HepG2 (cell line): ENCODE data around the gene TBC1D1. TPM values are rescaled to one million over a fixed set of nuclear protein-coding genes. Genes with fewer than 3 reads are reported as not detected.

Experiments used
- PITX1 ChIP-seq: sonication (generic); formaldehyde crosslinking; IDR thresholded peaks from 2 replicates; pipeline ENCODE4 v1.5.1; 2020; ENCODE audit warnings: mild to moderate bottlenecking, missing genetic modification reagents
- POLR2G ChIP-seq: fragments of 200-400 bp; formaldehyde crosslinking; IDR thresholded peaks from 2 replicates; pipeline ENCODE4 v1.6.1; 2018; ENCODE audit warnings: mild to moderate bottlenecking, low read depth, low read length, moderate library complexity
- polyA plus RNA-seq, 8 experiments: library from polyadenylated mRNA; depleted of rRNA in 3 of 8; stranded (reverse) in 7 of 8; unstranded in 1 of 8; fragments of >200 nt; fragmentation: Illumina TruSeq in 4 of 8; extraction: Trizol in 4 of 8; gene quantifications; 2 replicates each; pipeline versions ENCODE4 v1.2.1 to v1.2.3, GENCODE V29; 2011 to 2016; ENCODE audit warnings: low read depth in 4 of 8, missing spikeins in 1 of 8, mixed read lengths in 1 of 8; ENCODE audit not compliant: insufficient read depth in 1 of 8
- total RNA-seq, 5 experiments: library from RNA; depleted of rRNA; stranded (reverse); fragments of >200 nt; fragmentation: Illumina TruSeq; extraction: Trizol; gene quantifications; 2 replicates each; pipeline ENCODE4 v1.2.3, GENCODE V29; 2016; ENCODE audit warnings: low read depth in 1 of 5
- TF ChIP-seq, protein P1 (sequence below): sonication (generic); formaldehyde crosslinking; IDR thresholded peaks from 2 replicates; pipeline ENCODE4 v1.5.0; 2020; ENCODE audit warnings: mild to moderate bottlenecking, missing genetic modification reagents
- TF ChIP-seq, protein P2 (sequence below): sonication (generic); formaldehyde crosslinking; IDR thresholded peaks from 2 replicates; pipeline ENCODE4 v1.5.1; 2020; ENCODE audit warnings: missing genetic modification reagents, mild to moderate bottlenecking, borderline replicate concordance
- TF ChIP-seq, protein P3 (sequence below): sonication (generic); formaldehyde crosslinking; IDR thresholded peaks from 2 replicates; pipeline ENCODE4 v1.8.0; 2022; ENCODE audit warnings: missing genetic modification reagents, mild to moderate bottlenecking, moderate library complexity, borderline replicate concordance

TBC1D1 gene
- total and polyA plus RNA-seq, 2 of the 13 experiments (the other 11 are each of a cell fraction or from before 2014, with no cell fraction given): 37.3 to 62.8 TPM

DNA sequence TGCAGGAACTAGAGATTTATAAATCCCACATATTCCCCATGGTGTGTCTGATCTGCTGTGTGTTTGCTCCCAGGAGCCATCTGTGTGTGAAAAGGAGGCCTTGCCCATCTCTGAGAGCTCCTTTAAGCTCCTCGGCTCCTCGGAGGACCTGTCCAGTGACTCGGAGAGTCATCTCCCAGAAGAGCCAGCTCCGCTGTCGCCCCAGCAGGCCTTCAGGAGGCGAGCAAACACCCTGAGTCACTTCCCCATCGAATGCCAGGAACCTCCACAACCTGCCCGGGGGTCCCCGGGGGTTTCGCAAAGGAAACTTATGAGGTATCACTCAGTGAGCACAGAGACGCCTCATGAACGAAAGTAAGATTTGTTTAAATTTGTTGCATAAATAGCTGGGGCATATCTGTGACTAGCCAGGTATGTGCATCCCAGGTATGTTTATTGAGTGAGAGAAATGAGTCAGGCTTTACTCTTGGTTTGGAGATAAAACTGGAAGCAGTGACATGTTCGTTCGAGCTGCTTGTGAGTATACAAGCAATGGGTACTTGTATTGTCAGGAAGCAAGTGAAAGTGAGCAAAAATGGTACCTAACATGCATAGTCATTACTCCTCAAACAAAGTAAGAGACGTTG lies 158.8 kb downstream of the TBC1D1 start (continued):
- TF ChIP-seq POLR2G: no peak
- TF ChIP-seq, protein P1, sequence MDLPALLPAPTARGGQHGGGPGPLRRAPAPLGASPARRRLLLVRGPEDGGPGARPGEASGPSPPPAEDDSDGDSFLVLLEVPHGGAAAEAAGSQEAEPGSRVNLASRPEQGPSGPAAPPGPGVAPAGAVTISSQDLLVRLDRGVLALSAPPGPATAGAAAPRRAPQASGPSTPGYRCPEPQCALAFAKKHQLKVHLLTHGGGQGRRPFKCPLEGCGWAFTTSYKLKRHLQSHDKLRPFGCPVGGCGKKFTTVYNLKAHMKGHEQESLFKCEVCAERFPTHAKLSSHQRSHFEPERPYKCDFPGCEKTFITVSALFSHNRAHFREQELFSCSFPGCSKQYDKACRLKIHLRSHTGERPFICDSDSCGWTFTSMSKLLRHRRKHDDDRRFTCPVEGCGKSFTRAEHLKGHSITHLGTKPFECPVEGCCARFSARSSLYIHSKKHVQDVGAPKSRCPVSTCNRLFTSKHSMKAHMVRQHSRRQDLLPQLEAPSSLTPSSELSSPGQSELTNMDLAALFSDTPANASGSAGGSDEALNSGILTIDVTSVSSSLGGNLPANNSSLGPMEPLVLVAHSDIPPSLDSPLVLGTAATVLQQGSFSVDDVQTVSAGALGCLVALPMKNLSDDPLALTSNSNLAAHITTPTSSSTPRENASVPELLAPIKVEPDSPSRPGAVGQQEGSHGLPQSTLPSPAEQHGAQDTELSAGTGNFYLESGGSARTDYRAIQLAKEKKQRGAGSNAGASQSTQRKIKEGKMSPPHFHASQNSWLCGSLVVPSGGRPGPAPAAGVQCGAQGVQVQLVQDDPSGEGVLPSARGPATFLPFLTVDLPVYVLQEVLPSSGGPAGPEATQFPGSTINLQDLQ (CRISPR knock-in tag): no peak
- TF ChIP-seq, protein P2, sequence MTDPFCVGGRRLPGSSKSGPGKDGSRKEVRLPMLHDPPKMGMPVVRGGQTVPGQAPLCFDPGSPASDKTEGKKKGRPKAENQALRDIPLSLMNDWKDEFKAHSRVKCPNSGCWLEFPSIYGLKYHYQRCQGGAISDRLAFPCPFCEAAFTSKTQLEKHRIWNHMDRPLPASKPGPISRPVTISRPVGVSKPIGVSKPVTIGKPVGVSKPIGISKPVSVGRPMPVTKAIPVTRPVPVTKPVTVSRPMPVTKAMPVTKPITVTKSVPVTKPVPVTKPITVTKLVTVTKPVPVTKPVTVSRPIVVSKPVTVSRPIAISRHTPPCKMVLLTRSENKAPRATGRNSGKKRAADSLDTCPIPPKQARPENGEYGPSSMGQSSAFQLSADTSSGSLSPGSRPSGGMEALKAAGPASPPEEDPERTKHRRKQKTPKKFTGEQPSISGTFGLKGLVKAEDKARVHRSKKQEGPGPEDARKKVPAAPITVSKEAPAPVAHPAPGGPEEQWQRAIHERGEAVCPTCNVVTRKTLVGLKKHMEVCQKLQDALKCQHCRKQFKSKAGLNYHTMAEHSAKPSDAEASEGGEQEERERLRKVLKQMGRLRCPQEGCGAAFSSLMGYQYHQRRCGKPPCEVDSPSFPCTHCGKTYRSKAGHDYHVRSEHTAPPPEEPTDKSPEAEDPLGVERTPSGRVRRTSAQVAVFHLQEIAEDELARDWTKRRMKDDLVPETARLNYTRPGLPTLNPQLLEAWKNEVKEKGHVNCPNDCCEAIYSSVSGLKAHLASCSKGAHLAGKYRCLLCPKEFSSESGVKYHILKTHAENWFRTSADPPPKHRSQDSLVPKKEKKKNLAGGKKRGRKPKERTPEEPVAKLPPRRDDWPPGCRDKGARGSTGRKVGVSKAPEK (CRISPR knock-in tag): no peak
- TF ChIP-seq, protein P3, sequence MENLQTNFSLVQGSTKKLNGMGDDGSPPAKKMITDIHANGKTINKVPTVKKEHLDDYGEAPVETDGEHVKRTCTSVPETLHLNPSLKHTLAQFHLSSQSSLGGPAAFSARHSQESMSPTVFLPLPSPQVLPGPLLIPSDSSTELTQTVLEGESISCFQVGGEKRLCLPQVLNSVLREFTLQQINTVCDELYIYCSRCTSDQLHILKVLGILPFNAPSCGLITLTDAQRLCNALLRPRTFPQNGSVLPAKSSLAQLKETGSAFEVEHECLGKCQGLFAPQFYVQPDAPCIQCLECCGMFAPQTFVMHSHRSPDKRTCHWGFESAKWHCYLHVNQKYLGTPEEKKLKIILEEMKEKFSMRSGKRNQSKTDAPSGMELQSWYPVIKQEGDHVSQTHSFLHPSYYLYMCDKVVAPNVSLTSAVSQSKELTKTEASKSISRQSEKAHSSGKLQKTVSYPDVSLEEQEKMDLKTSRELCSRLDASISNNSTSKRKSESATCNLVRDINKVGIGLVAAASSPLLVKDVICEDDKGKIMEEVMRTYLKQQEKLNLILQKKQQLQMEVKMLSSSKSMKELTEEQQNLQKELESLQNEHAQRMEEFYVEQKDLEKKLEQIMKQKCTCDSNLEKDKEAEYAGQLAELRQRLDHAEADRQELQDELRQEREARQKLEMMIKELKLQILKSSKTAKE (CRISPR knock-in tag): no peak
- TF ChIP-seq PITX1 (CRISPR knock-in tag): no peak
